ENCODE data around the gene CTNND1. TPM values are rescaled to one million over a fixed set of nuclear protein-coding genes. Genes with fewer than 3 reads are reported as not detected.
A peak's percentile ranks its signal among the peaks of the same experiment; 100 is the strongest.

CTNND1 gene
- total and polyA plus RNA-seq, 2 of the 8 experiments (the other 6 are each of a cell fraction or from before 2014, with no cell fraction given): 91.9 to 164 TPM

- Histone ChIP-seq H2BK5ac (ENCODE audit: low read depth, low read length) (no peak overlapping the region), H3K4me2 (ENCODE audit: insufficient read depth in 1 of 2, low read depth in 2 of 2, low read length in 2 of 2) (peak overlapping the region; percentile 68 to 78; a peak in 3 of 4 replicates), H3K9me3 (ENCODE audit: insufficient read depth in 2 of 2, low read depth in 1 of 2, low read length in 1 of 2) (no peaks in the 10 kb centered on the region), H3K56ac (replicated peaks; ENCODE audit: insufficient read length, low read depth, low read length) (no peak overlapping the region), H4K91ac (replicated peaks; ENCODE audit: insufficient read length, low read length) (no peak overlapping the region), H3K36me3 (ENCODE audit: control insufficient read depth in 2 of 4, insufficient read depth in 4 of 4, low read length in 3 of 4) (no peaks in the 10 kb centered on the region), H2BK15ac (ENCODE audit: low read length) (no peak overlapping the region), H3K79me2 (ENCODE audit: control insufficient read depth in 1 of 2, insufficient read depth in 2 of 2, low read length in 2 of 2) (peaks cover 48 to 81% of the 10 kb centered on the region in 2 experiments), H2BK120ac (replicated peaks; ENCODE audit: low read depth, low read length) (no peak overlapping the region), H3K4me3 (ENCODE audit: extremely low read depth in 1 of 4, insufficient read depth in 2 of 4, low read depth in 3 of 4, low read length in 4 of 4) (peak overlapping the region in 1 of 4 experiments; percentile 97; a peak in 3 of 8 replicates), H3K4ac (replicated peaks; ENCODE audit: insufficient read length, low read depth, low read length) (no peak overlapping the region), H4K20me1 (replicated peaks in 1 of 2; ENCODE audit: control insufficient read depth in 1 of 2, insufficient read depth in 2 of 2, low read length in 2 of 2) (peaks cover 5% of the 10 kb centered on the region in 2 experiments), H2BK20ac (ENCODE audit: low read length) (no peak overlapping the region), H4K5ac (ENCODE audit: insufficient read length, low read depth, low read length) (no peak overlapping the region), H3K14ac (ENCODE audit: insufficient read length) (no peak overlapping the region), H2AK5ac (ENCODE audit: low read depth, low read length) (no peak overlapping the region), H3K27ac (ENCODE audit: low read depth, low read length) (no peak overlapping the region), H3K9ac (replicated peaks in 1 of 4; ENCODE audit: extremely low read depth in 1 of 4, low read depth in 3 of 4, low read length in 3 of 4) (no peak overlapping the region; a peak in 1 of 7 replicates), H3K4me1 (replicated peaks in 1 of 4; ENCODE audit: control insufficient read depth in 3 of 4, insufficient read depth in 4 of 4, low read length in 3 of 4) (peaks cover 0 to 10% (median 2%) of the 10 kb centered on the region in 4 experiments; a peak in 1 of 7 replicates), H3K27me3 (replicated peaks in 1 of 4; ENCODE audit: control insufficient read depth in 3 of 4, extremely low read depth in 1 of 4, insufficient read depth in 3 of 4, low read length in 3 of 4) (no peaks in the 10 kb centered on the region), H3K79me1 (ENCODE audit: low read depth, low read length) (peaks cover 7% of the 10 kb centered on the region; the same call in 1 of the 2 replicates), H4K8ac (ENCODE audit: extremely low read depth, insufficient read depth, low read length) (no peak overlapping the region), H3K23ac (ENCODE audit: insufficient read length) (no peak overlapping the region), H3K23me2 (ENCODE audit: low read depth, low read length) (peaks cover 4% of the 10 kb centered on the region; the same call in 1 of the 2 replicates), H2BK12ac (ENCODE audit: low read depth, low read length) (no peak overlapping the region), H2AFZ (ENCODE audit: low read length) (no peak overlapping the region), H3K18ac (ENCODE audit: extremely low read depth, low read length) (no peak overlapping the region)
- 90% methylated on average over 2 of the region's 2 CpGs; no CpG with 5 or more reads in 1 of the 2 experiments for WGBS, 2 experiments (ENCODE audit: extremely low coverage in 1 of 2, insufficient coverage in 1 of 2, insufficient read length in 1 of 2, insufficient replicate concordance in 2 of 2, low coverage in 1 of 2, low lambda C conversion rate in 2 of 2, missing lambda C conversion rate in 1 of 2)
- DNase-seq (ENCODE audit: low read depth in 1 of 2, low spot score in 2 of 2) (no peak), FAIRE-seq (no peak)
- CTCF ChIA-PET (ENCODE audit: partially characterized antibody): interaction anchor here (0.6 to 10.0 kb wide), 9 partner anchors 13 to 770 kb away, joined by 3 to 119 read pairs (median 5); partner anchors contain the start of gene BTBD18
- TF ChIP-seq GABPA (IDR thresholded peaks at IDR 0.05; ENCODE audit: borderline replicate concordance, insufficient read depth, low read length) (no peak), EGR1 (IDR thresholded peaks at IDR 0.05; ENCODE audit: borderline replicate concordance, low read depth, low read length) (no peak), SRF (IDR thresholded peaks at IDR 0.05; ENCODE audit: low read depth, low read length) (no peak), GTF2F1 (IDR thresholded peaks at IDR 0.05; ENCODE audit: borderline replicate concordance, low read depth, low read length) (no peak), EZH2 (IDR thresholded peaks at IDR 0.05; ENCODE audit: low read depth, low read length, severe bottlenecking) (no peak), ASH2L (IDR thresholded peaks at IDR 0.05; ENCODE audit: low read length) (no peak), RNF2 (IDR thresholded peaks at IDR 0.05; ENCODE audit: borderline replicate concordance, low read depth, low read length, missing control alignments, poor library complexity, severe bottlenecking) (no peak), ZNF274 (IDR thresholded peaks at IDR 0.05; ENCODE audit: borderline replicate concordance, extremely low read depth, low read length) (no peak), MAFK (IDR thresholded peaks at IDR 0.05; ENCODE audit: low read depth, low read length) (no peak), POLR2A (IDR thresholded peaks at IDR 0.05; ENCODE audit: control extremely low read depth in 1 of 2, low read depth in 2 of 2, low read length in 2 of 2) (no peak)
- POLR2A ChIA-PET (ENCODE audit: partially characterized antibody): interaction anchor here (0.6 to 14.5 kb wide), 6 partner anchors 13 to 35 kb away, joined by 3 to 329 read pairs (median 12); partner anchors contain the start of genes BTBD18 and SELENOH
Observed at GRCh38 chr11:57764972-57765371, 3.4 kb downstream of the CTNND1 start.
